HEK293 (cell line): ENCODE results near the gene GJA3.

ENCODE experiments used
- CTCF ChIA-PET: fragments of 350-600 bp; formaldehyde crosslinking; extraction: SDS; loops from one replicate; lab custom pipeline; 2021; ENCODE audit warnings: antibody characterized with exemption; lab: Yijun Ruan, JAX
- POLR2A ChIA-PET: fragments of 300-600 bp; formaldehyde crosslinking; extraction: SDS; loops from one replicate; lab custom pipeline; 2020; ENCODE audit warnings: antibody characterized with exemption, inconsistent platforms; lab: Yijun Ruan, JAX
- H3K27ac ChIP-seq: fragments of 200-500 bp; sonication (Bioruptor generic); 2 replicates; pipeline ENCODE4 v1.5.1; 2014; ENCODE audit warnings: low read depth, low read length, control low read depth, inconsistent platforms; ENCODE audit errors: extremely low read depth
- H3K36me3 ChIP-seq, 2 experiments: fragments of 200-500 bp in 1 of 2; sonication (Bioruptor generic) in 1 of 2; 1 replicate in 1 of 2; 2 replicates in 1 of 2; pipeline ENCODE4 v1.5.1; 2014 to 2017; ENCODE audit warnings: inconsistent platforms in 2 of 2, low read length in 2 of 2; ENCODE audit not compliant: control insufficient read depth in 2 of 2, insufficient read depth in 1 of 2
- H3K4me1 ChIP-seq: fragments of 200-500 bp; sonication (Bioruptor generic); 2 replicates; pipeline ENCODE4 v1.5.1; 2014; ENCODE audit warnings: mild to moderate bottlenecking, low read length, inconsistent platforms; ENCODE audit not compliant: control insufficient read depth, insufficient read depth
- H3K4me3 ChIP-seq: 2 replicates; pipeline ENCODE4 v1.5.1; 2011; ENCODE audit warnings: low read depth, mild to moderate bottlenecking, control low read depth, low read length, moderate library complexity
- H3K9me3 ChIP-seq: fragments of 200-500 bp; sonication (Bioruptor generic); 2 replicates; pipeline ENCODE4 v1.5.1; 2014; ENCODE audit warnings: low read depth, low read length, inconsistent platforms; ENCODE audit not compliant: control insufficient read depth, insufficient read depth
- AEBP2 ChIP-seq: fragments of 450-650 bp; formaldehyde crosslinking; IDR thresholded peaks from 2 replicates; pipeline ENCODE4 v1.5.1; 2016; ENCODE audit warnings: missing biosample characterization, missing genetic modification characterization, borderline replicate concordance
- FEZF1 ChIP-seq: fragments of 450-650 bp; formaldehyde crosslinking; IDR thresholded peaks from 2 replicates; pipeline ENCODE4 v1.5.1; 2016; ENCODE audit warnings: missing biosample characterization, missing genetic modification characterization
- REPIN1 ChIP-seq: fragments of 450-650 bp; formaldehyde crosslinking; IDR thresholded peaks from 2 replicates; pipeline ENCODE4 v1.5.1; 2017; ENCODE audit warnings: missing biosample characterization, missing genetic modification characterization, low read depth
- YY1 ChIP-seq: fragments of 450-650 bp; formaldehyde crosslinking; IDR thresholded peaks from 2 replicates; pipeline ENCODE4 v1.5.1; 2018; ENCODE audit warnings: missing biosample characterization, missing genetic modification characterization
- ZNF24 ChIP-seq: fragments of 450-650 bp; formaldehyde crosslinking; IDR thresholded peaks from 2 replicates; pipeline ENCODE4 v1.5.1; 2016; ENCODE audit warnings: missing biosample characterization, missing genetic modification characterization
- ZNF335 ChIP-seq: fragments of 450-650 bp; formaldehyde crosslinking; conservative IDR thresholded peaks from 2 replicates; pipeline ENCODE4 v1.5.1; 2016; ENCODE audit warnings: missing biosample characterization, missing genetic modification characterization
- ZNF37A ChIP-seq: fragments of 450-650 bp; IDR thresholded peaks from 2 replicates; pipeline ENCODE4 v1.5.1; 2018; ENCODE audit warnings: missing biosample characterization, missing genetic modification characterization
- ZNF423 ChIP-seq: fragments of 450-650 bp; formaldehyde crosslinking; IDR thresholded peaks from 2 replicates; pipeline ENCODE4 v1.5.1; 2016; ENCODE audit warnings: missing biosample characterization, missing genetic modification characterization
- ZNF768 ChIP-seq: fragments of 450-650 bp; formaldehyde crosslinking; IDR thresholded peaks from 2 replicates; pipeline ENCODE4 v1.5.1; 2018; ENCODE audit warnings: missing biosample characterization, mild to moderate bottlenecking, missing genetic modification characterization
- ZNF785 ChIP-seq: fragments of 450-650 bp; formaldehyde crosslinking; IDR thresholded peaks from 2 replicates; pipeline ENCODE4 v1.5.1; 2016; ENCODE audit warnings: missing biosample characterization, missing genetic modification characterization
- TF ChIP-seq, protein P1 (sequence below): fragments of 450-650 bp; formaldehyde crosslinking; IDR thresholded peaks from 2 replicates; pipeline ENCODE4 v1.5.1; 2016; ENCODE audit warnings: missing biosample characterization, missing genetic modification characterization
- TF ChIP-seq, protein P2 (sequence below): fragments of 450-650 bp; formaldehyde crosslinking; IDR thresholded peaks from 2 replicates; pipeline ENCODE4 v1.5.1; 2017; ENCODE audit warnings: missing biosample characterization, mild to moderate bottlenecking, missing genetic modification characterization, moderate library complexity
- TF ChIP-seq, protein P3 (sequence below): fragments of 450-650 bp; formaldehyde crosslinking; IDR thresholded peaks from 2 replicates; pipeline ENCODE4 v1.5.1; 2016; ENCODE audit warnings: missing biosample characterization, missing genetic modification characterization, borderline replicate concordance

The GJA3 gene

DNA sequence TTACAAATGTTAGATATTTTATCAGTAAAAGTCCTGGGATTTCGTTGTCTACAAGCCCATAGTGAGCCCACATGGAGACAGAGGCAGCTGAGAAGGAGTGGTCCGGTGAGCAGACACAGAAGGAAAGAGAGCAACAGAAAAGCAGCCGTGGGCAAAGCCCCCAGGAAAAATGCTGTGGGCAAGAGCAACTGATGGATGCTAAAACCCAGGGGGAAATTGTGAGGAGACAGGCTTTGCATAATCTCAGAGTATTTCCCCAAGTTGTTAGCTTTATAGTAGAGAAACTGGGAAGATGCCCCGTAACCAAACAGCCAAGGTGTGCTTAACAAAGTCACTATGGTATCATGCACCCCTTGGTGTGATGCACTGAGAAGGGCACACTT lies 35.1 kb downstream of the GJA3 start:
- Histone ChIP-seq H3K9me3 (no peaks in the 10 kb centered on the region), H3K36me3 (no peaks in the 10 kb centered on the region), H3K27ac (no peak overlapping the region), H3K4me1 (no peaks in the 10 kb centered on the region; the same call in 1 of the 2 replicates), H3K4me3 (no peak overlapping the region)
- POLR2A ChIA-PET = no interaction called here
- no peak for TF ChIP-seq REPIN1
- TF ChIP-seq, protein P1, sequence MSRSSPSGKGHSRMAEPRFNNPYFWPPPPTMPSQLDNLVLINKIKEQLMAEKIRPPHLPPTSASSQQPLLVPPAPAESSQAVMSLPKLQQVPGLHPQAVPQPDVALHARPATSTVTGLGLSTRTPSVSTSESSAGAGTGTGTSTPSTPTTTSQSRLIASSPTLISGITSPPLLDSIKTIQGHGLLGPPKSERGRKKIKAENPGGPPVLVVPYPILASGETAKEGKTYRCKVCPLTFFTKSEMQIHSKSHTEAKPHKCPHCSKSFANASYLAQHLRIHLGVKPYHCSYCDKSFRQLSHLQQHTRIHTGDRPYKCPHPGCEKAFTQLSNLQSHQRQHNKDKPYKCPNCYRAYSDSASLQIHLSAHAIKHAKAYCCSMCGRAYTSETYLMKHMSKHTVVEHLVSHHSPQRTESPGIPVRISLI (tag by site-specific recombination) = no peak
- no peak for TF ChIP-seq ZNF768 (tag by site-specific recombination)
- TF ChIP-seq, protein P2, sequence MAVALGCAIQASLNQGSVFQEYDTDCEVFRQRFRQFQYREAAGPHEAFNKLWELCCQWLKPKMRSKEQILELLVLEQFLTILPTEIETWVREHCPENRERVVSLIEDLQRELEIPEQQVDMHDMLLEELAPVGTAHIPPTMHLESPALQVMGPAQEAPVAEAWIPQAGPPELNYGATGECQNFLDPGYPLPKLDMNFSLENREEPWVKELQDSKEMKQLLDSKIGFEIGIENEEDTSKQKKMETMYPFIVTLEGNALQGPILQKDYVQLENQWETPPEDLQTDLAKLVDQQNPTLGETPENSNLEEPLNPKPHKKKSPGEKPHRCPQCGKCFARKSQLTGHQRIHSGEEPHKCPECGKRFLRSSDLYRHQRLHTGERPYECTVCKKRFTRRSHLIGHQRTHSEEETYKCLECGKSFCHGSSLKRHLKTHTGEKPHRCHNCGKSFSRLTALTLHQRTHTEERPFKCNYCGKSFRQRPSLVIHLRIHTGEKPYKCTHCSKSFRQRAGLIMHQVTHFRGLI (tag by site-specific recombination) = no peak
- TF ChIP-seq YY1 = no peak
- no peak for TF ChIP-seq ZNF423 (tag by site-specific recombination)
- TF ChIP-seq, protein P3, sequence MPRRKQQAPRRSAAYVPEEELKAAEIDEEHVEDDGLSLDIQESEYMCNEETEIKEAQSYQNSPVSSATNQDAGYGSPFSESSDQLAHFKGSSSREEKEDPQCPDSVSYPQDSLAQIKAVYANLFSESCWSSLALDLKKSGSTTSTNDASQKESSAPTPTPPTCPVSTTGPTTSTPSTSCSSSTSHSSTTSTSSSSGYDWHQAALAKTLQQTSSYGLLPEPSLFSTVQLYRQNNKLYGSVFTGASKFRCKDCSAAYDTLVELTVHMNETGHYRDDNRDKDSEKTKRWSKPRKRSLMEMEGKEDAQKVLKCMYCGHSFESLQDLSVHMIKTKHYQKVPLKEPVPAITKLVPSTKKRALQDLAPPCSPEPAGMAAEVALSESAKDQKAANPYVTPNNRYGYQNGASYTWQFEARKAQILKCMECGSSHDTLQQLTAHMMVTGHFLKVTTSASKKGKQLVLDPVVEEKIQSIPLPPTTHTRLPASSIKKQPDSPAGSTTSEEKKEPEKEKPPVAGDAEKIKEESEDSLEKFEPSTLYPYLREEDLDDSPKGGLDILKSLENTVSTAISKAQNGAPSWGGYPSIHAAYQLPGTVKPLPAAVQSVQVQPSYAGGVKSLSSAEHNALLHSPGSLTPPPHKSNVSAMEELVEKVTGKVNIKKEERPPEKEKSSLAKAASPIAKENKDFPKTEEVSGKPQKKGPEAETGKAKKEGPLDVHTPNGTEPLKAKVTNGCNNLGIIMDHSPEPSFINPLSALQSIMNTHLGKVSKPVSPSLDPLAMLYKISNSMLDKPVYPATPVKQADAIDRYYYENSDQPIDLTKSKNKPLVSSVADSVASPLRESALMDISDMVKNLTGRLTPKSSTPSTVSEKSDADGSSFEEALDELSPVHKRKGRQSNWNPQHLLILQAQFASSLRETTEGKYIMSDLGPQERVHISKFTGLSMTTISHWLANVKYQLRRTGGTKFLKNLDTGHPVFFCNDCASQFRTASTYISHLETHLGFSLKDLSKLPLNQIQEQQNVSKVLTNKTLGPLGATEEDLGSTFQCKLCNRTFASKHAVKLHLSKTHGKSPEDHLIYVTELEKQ = no peak
- CTCF ChIA-PET = interaction anchor here (0.6 to 0.7 kb wide), 2 partner anchors 9 to 232 kb away, joined by 3 read pairs; no protein-coding TSS in a partner anchor

DNA sequence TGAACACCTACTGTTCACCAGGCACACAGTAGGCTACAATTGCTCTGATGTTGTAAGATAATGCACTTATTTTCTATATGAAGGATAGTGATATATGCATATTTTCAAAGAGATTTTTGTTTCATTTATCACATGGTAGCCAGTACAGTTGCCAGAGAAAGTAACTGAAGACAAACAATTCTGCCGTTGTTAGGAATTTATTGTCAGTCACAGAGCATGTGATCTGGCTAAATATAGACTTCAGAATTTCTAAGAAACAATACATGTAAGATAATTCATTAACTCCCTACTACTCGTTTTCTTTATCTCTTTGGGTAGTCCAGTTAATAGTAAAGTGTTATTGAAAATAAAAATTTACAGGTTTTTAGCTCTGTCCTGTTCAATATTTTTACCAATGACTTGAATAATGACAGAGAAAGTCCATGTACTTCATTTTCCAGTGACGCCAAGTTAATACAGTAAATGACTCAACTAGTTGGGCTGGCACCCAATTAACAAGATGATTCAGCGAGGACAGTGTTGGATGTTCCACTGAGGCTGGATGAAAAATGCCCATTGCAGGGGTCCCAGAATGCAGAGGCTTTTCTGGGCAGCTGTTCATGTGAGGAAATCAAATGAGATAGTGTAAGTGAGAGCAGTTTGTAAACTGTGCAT lies 35.6 kb downstream of the GJA3 start:
- ChIA-PET POLR2A (no interaction called here), CTCF (interaction anchor here (0.6 kb wide), 1 partner anchor 231 kb away, joined by 3 read pairs; no protein-coding TSS in a partner anchor)
- Histone ChIP-seq H3K9me3 (no peaks in the 10 kb centered on the region), H3K36me3 (no peaks in the 10 kb centered on the region), H3K4me3 (no peak overlapping the region), H3K27ac (no peak overlapping the region), H3K4me1 (no peaks in the 10 kb centered on the region; the same call in 1 of the 2 replicates)
- TF ChIP-seq AEBP2 (tag by site-specific recombination) (no peak), ZNF335 (tag by site-specific recombination) (0 out of 2 replicates have a peak, but pooled peaks have one; percentile 31)

GRCh38 chr13:20124303-20124702 lies 36.5 kb downstream of the GJA3 start:
- Histone ChIP-seq H3K4me3 (no peak overlapping the region), H3K27ac (no peak overlapping the region)
- CTCF ChIA-PET = no interaction called here
- no peak for TF ChIP-seq FEZF1 (tag by site-specific recombination)
- TF ChIP-seq ZNF785 (tag by site-specific recombination) = no peak
- TF ChIP-seq ZNF24 (tag by site-specific recombination) = no peak
- no peak for TF ChIP-seq ZNF37A (tag by site-specific recombination)
- TF ChIP-seq, all 188 proteins: peak for 0
- POLR2A ChIA-PET = interaction anchor here (0.5 kb wide), 1 partner anchor 257 kb away, joined by 4 read pairs; no protein-coding TSS in a partner anchor
- H3K9me3 ChIP-seq = no peaks in the 10 kb centered on the region
- no peaks in the 10 kb centered on the region; the same call in 1 of the 2 replicates for H3K4me1 ChIP-seq
- no peaks in the 10 kb centered on the region for H3K36me3 ChIP-seq
